WERI-Rb-1 (cell line): ENCODE data around the gene ACAD10.
"Not testable (repeated sequence)": the region's sequence is repeated elsewhere in the genome, so short reads cannot be mapped to it uniquely, and the experiment has no call there.

Experiments used
- DNase-seq: peaks from one replicate; pipeline ENCODE4 v3.0.0-alpha.2; 2020
- H3K27ac ChIP-seq: fragments of 250-450 bp; sonication (Bioruptor Pico); 2 replicates; pipeline ENCODE4 v1.5.1; 2020; ENCODE audit warnings: mild to moderate bottlenecking, moderate library complexity
- H3K27me3 ChIP-seq: fragments of 250-450 bp; sonication (Bioruptor Pico); 2 replicates; pipeline ENCODE4 v1.5.1; 2021; ENCODE audit warnings: mild to moderate bottlenecking, low read depth, moderate library complexity; ENCODE audit not compliant: insufficient read depth, severe bottlenecking
- H3K36me3 ChIP-seq: fragments of 250-450 bp; sonication (Bioruptor Pico); 2 replicates; pipeline ENCODE4 v1.5.1; 2020; ENCODE audit warnings: mild to moderate bottlenecking, moderate library complexity
- H3K4me3 ChIP-seq: 2 replicates; pipeline ENCODE4 v1.5.1; 2011; ENCODE audit warnings: low read depth, mild to moderate bottlenecking, control low read depth, low read length
- H3K9me3 ChIP-seq: fragments of 250-450 bp; sonication (Bioruptor Pico); 2 replicates; pipeline ENCODE4 v1.5.1; 2021; ENCODE audit warnings: mild to moderate bottlenecking, moderate library complexity; ENCODE audit not compliant: severe bottlenecking
- CTCF ChIP-seq: IDR thresholded peaks from 2 replicates; pipeline ENCODE4 v1.5.1; 2011; ENCODE audit warnings: low read depth, mild to moderate bottlenecking, control low read depth, inconsistent platforms, low read length

Gene ACAD10

GRCh38 chr12:111720457-111720856 is 34.6 kb downstream of the ACAD10 start:
- no peak for TF ChIP-seq CTCF
- DNase-seq = no peak
- H3K36me3 ChIP-seq = peaks cover 14% of the 10 kb centered on the region
- H3K9me3 ChIP-seq = no peaks in the 10 kb centered on the region
- no peaks in the 10 kb centered on the region for H3K27me3 ChIP-seq
- H3K4me3 ChIP-seq = no peak overlapping the region
- H3K27ac ChIP-seq = no peak overlapping the region

GRCh38 chr12:111723646-111724360 is 38.0 kb downstream of the ACAD10 start:
- H3K4me3 ChIP-seq, DNase-seq, H3K9me3 ChIP-seq, H3K27me3 ChIP-seq, H3K27ac ChIP-seq: not testable (repeated sequence)
- peaks cover 11% of the 10 kb centered on the region for H3K36me3 ChIP-seq

GRCh38 chr12:111728795-111729194 is 42.9 kb downstream of the ACAD10 start:
- Histone ChIP-seq H3K36me3 (no peaks in the 10 kb centered on the region; the same call in 1 of the 2 replicates), H3K27ac (no peak overlapping the region), H3K27me3 (no peaks in the 10 kb centered on the region), H3K4me3 (no peak overlapping the region), H3K9me3 (no peaks in the 10 kb centered on the region)
- no peak for TF ChIP-seq CTCF
- DNase-seq = no peak

GRCh38 chr12:111730420-111730819 is 44.6 kb downstream of the ACAD10 start:
- no peak for DNase-seq
- Histone ChIP-seq H3K9me3 (no peaks in the 10 kb centered on the region), H3K27me3 (no peaks in the 10 kb centered on the region), H3K27ac (no peak overlapping the region), H3K4me3 (no peak overlapping the region), H3K36me3 (peaks cover 5% of the 10 kb centered on the region; the same call in 1 of the 2 replicates)
- TF ChIP-seq CTCF = no peak

GRCh38 chr12:111732786-111733185 is 46.9 kb downstream of the ACAD10 start:
- H3K27ac ChIP-seq = no peak overlapping the region
- H3K27me3 ChIP-seq = no peaks in the 10 kb centered on the region
- no peak overlapping the region for H3K4me3 ChIP-seq
- H3K36me3 ChIP-seq = peaks cover 18% of the 10 kb centered on the region
- H3K9me3 ChIP-seq = no peaks in the 10 kb centered on the region
- TF ChIP-seq CTCF = no peak
- DNase-seq = no peak

- Histone ChIP-seq H3K9me3 (no peaks in the 10 kb centered on the region), H3K4me3 (no peak overlapping the region), H3K27ac (no peak overlapping the region), H3K27me3 (no peaks in the 10 kb centered on the region), H3K36me3 (peaks cover 22% of the 10 kb centered on the region)
- DNase-seq = no peak
- TF ChIP-seq CTCF = no peak
These were observed 47.6 kb downstream of the ACAD10 start for GRCh38 chr12:111733340-111733915.

GRCh38 chr12:111739524-111739923 is 53.7 kb downstream of the ACAD10 start:
- H3K27ac ChIP-seq, DNase-seq, H3K27me3 ChIP-seq, H3K4me3 ChIP-seq, H3K9me3 ChIP-seq: not testable (repeated sequence)
- peaks cover 19% of the 10 kb centered on the region for H3K36me3 ChIP-seq
